ENCODE measurements around the gene THSD4.

Gene THSD4

DNA sequence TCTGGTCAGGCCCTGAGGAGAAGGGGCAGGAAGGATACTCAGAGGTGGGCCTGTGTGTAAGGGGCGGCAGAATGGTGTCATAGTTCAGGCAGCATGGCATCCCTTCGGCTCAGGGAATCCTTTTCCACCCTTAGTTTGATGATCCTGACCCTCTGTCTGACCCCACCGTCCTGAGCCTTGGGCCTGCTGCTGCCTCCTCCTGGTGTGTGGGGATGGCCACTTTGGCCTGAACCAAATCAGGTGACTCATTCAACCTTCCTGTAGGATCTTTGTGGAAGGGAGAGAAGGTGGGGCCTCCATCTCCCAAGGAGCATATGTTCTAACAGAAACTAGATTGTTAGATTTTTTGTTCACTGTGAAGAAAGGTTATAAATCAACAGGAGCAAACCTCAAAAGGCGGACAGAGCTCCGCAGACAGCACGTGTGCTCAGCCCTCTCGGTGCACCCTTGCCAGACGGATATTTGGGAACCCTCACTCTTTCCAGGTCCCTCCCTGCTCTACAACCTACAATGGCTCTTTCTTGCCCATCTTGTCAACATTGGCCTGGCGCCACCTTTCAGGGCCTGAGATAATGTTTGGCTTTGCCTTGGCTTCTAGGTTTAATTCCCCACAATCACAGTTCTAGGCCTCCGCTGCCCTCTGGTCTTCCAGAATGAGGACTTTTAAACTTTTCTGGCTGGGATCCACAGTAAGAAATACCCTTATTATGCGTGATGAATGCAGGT, 21.7 kb downstream of the THSD4 start:
- TF ChIP-seq, protein P1, sequence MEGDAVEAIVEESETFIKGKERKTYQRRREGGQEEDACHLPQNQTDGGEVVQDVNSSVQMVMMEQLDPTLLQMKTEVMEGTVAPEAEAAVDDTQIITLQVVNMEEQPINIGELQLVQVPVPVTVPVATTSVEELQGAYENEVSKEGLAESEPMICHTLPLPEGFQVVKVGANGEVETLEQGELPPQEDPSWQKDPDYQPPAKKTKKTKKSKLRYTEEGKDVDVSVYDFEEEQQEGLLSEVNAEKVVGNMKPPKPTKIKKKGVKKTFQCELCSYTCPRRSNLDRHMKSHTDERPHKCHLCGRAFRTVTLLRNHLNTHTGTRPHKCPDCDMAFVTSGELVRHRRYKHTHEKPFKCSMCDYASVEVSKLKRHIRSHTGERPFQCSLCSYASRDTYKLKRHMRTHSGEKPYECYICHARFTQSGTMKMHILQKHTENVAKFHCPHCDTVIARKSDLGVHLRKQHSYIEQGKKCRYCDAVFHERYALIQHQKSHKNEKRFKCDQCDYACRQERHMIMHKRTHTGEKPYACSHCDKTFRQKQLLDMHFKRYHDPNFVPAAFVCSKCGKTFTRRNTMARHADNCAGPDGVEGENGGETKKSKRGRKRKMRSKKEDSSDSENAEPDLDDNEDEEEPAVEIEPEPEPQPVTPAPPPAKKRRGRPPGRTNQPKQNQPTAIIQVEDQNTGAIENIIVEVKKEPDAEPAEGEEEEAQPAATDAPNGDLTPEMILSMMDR (IDR thresholded peaks at IDR 0.05): no peak

DNA sequence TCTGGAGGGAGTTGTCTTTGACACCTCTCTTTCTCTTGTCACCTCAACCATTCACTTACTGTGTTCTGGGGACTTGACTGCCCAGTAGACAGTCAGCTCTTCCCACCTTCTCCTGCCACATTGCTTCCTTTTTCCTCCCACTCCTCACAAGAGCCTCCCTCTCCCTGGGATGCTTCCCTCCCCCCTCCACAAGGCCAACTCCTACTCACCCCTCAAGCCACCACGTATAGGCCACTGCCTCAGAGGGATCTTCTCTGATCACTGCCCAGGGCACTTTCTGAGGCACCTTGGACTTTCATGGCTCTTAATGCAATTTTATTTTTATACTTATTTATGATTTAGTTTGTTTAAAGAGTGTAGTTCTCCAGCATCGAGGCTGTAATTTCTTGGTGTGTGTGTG, 23.2 kb downstream of the THSD4 start:
- TF ChIP-seq, protein P1 (IDR thresholded peaks at IDR 0.05): no peak

DNA sequence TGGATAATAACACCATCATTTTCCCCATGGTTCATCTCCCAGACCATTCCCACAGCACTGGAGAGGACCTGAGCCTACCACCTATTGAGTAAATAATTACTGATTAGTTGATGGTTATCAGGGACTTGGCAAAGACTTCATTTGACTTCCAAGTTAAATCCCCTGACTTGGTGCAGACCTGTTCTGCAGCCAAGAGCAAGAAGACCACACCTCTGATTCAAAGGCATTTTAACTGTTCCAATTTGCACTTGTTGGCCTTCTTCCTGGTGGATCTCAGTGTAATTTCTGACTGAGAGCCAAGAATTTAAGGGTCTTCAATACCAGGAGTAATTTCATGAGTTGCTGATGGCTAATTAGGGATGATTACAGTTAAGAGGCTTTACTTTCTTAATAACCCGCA, 24.0 kb downstream of the THSD4 start:
- TF ChIP-seq, protein P1 (IDR thresholded peaks at IDR 0.05): no peak

DNA sequence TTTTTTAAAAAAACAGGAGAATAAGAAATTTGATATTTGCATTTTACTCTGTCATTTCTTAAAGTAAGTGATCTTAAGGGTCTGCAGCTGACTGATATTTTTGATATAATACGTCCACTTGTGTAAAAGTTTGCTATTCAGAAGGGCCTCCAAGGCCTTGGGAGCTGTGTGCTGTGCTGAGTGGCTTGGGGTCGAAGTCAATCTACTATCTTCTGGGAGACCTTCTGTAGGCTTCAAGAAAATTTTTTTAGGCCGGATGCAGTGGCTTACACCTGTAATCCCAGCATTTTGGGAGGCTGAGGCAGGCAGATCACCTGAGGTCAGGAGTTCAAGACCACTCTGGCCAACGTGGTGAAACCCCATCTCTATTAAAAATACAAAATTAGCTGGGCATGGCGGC, 26.3 kb downstream of the THSD4 start:
- TF ChIP-seq, protein P1 (IDR thresholded peaks at IDR 0.05): no peak

DNA sequence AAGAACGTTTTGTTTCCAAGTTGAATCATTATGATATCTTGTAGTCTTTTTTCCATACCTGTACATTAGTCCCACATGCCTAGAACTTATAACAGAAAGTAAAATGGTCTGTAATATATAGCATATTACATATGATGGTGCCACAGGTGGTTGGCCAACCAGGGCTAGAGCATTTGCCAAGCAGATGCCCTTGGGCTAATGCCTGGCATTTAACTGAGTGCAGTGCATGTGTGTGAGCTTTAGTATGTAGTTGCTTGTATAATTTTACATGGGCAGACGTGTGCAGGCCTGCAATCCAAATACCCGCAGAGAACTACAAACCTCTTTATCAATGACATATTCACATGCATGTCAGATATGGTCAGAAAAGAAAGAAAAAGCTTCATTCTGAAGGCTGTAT, 27.5 kb downstream of the THSD4 start:
- TF ChIP-seq, protein P1 (IDR thresholded peaks at IDR 0.05): no peak

DNA sequence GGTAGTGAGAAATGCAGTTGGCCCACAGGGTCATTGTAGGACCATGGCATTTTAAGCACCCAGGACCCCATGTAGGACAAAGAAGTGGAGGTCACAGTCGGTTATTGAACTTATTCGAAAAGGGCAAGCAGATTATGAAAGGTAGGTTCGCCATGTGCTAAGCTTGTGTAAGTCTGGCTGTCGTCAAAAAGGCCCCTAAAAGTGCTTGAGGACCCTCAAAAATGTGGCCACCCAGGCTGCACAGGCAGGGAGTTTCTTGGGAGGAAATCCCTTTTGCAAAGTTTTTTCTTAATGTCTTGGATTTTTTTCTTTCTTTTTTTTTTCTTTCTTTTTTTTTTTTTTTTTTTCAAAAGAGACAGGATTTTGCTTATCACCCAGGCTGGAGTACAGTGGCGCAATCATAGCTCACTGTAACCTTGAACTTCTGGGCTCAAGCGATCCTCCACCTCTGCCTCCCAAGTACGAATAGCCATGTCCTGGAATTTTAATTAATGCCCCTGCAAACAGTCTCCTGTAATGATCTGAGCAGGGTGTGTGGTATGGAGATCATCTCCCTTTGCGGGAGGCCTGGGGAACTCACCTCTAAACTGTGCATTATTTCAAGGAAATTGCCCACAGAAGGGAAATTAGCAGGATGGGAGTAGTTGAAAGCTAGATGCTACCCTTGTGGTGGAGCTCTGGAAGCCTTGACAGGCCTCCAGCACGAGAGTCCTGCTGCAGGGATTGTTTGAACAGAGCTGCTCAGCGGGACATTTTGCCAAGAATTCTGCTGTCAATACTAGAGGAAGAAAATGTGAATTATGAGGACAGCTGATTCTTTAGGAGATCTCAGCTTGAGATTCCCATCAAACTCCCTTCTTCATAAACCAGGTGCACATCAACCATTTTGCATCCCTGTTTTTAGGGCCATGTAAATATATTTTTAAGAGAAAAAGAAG, 28.4 kb downstream of the THSD4 start:
- TF ChIP-seq, protein P1 (IDR thresholded peaks at IDR 0.05): no peak

DNA sequence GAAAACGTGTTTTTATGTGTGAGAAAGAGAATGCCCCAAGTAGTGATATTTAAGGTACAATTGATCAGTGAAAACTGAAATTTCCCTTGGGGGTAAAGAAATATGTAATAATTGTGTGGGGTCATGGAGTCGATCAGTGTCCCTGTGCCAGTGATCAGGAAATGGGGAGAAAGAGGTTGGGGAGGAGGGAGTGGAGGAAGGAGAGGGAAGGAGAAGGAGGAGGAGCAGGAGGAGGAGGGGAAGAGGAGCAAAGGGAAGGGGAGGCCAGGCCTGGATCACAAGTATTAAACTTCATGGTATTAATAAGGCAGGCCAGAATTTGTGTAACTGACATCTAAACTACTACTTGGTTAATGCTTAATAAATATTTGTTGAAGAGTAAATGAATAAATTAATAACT, 30.4 kb downstream of the THSD4 start:
- TF ChIP-seq, protein P1 (IDR thresholded peaks at IDR 0.05): no peak

Data from LNCAP (cell line).